HUDEP-2 (cell line): ENCODE measurements around the gene FHOD3.
"Not testable (repeated sequence)": the region's sequence is repeated elsewhere in the genome, so short reads cannot be mapped to it uniquely, and the experiment has no call there.

Experiments
- DNase-seq, 76 experiments: peaks; one replicate each; lab custom pipeline; 2025; ENCODE audit not compliant: unreplicated experiment in 76 of 76; lab: John Stamatoyannopoulos, UW

FHOD3 gene

GRCh38 chr18:36533446-36534153, 236.1 kb downstream of the FHOD3 start:
- no peak for DNase-seq

GRCh38 chr18:36534154-36534688, 236.7 kb downstream of the FHOD3 start:
- DNase-seq, result no peak

DNA sequence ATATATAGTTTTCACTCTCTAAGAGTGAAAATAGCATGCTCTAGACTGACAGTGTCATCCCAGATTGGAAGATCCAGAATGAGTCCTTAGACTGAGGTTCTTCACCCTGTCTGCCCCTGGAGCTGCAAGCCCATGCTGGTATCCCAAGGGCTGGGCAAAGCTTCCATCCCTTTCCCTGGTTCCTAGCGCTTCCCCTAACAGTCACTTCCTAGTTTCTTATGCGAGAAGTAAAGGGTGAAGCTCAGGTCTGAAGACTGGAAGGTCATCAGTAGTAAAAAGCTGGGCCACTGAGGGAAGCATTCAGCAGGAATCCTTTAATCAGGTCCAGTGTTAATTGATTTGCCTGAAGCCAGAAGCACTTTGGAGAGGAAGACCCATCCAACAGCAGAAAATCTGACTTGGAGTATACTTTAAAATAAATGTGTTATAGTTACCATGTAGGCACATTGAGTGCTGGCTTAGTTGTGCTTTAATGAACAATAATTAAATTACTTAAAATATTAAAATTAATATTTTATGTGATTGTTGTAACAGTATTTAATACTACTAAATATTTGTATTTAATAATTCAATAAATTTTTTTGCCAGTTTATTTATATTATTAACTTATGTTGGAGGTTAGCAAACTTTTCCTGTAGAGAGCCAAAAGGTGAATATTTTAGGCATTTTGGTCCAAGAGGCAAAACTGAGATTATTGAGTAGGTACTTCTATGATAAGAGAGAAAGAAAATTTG, 237.9 kb downstream of the FHOD3 start:
- DNase-seq, result no peak

- no peak for DNase-seq
Measured at GRCh38 chr18:36536426-36536825, 238.9 kb downstream of the FHOD3 start.

DNA sequence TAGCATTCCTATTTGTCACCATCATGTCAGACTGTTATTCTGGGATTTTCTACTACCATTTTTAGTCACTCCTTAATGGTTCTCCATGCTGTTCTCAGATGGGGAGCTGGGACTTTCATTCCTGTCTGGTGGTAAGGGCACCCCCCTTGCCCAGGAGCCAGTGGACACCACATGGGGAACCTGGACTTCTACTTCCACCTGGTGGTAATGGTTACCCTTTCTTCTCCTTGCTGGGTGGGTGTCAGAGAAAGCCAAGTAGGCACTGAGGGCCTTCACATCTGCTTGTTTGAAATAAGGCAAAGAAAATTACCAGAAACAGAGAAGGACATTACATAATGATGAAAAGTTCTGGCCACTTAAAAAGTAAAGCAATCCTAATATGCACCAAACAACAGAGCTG, 239.8 kb downstream of the FHOD3 start:
- DNase-seq, result no peak

GRCh38 chr18:36539674-36540231, 242.2 kb downstream of the FHOD3 start:
- no peak for DNase-seq

DNA sequence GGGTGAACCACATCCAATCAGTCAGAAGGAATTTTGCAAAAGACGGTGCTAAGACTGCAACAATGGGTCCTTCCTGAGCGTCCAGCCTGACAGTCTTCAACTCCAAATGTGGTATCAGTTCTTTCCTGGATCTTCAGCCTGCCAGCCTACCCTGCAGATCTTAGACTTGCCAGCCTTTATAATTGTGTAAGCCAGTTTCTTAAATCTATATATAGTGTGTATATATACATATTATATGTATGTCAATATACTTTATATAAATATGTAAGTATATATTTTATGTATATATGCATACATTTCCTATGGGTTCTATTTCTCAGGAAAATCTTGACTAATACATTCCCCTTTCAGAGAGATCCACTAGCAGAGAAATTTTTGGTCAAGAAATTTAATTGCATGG, 245.5 kb downstream of the FHOD3 start:
- DNase-seq, result no peak

DNA sequence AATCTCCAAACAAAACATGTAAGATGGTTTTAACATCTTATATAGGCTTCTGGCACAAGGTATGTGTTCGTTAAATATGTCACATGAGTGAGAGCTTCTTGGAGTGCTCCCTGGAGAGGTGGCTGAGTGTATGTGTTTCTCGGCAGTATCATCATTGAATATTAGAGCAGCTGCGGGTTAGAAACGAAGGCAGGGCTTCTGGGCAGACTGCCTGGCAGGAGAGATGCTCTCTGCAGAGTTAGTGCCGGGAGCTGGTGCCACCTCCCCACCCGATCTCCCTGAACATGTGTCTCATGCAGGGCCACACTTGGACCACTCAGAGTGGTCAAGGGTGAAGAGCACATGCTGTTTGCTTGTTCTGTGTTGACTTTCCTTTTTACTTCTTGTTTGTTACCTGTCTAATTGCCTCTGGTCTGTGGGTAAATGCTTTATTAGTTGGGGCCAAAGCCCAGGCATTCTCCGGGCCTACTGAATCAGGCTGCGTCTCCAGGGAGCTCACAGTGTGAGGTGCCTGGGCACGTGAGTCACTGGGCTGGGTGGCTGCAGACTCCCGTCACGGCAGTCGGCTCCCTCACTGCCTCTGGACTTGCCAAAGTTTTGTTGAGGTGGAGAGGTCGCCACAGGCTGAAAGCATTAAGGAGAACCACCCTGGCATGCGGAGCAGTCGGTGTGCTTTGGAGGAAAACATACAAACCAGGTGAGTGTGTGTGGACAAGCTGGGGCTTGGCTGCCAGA, 246.6 kb downstream of the FHOD3 start:
- DNase-seq, result no peak

DNA sequence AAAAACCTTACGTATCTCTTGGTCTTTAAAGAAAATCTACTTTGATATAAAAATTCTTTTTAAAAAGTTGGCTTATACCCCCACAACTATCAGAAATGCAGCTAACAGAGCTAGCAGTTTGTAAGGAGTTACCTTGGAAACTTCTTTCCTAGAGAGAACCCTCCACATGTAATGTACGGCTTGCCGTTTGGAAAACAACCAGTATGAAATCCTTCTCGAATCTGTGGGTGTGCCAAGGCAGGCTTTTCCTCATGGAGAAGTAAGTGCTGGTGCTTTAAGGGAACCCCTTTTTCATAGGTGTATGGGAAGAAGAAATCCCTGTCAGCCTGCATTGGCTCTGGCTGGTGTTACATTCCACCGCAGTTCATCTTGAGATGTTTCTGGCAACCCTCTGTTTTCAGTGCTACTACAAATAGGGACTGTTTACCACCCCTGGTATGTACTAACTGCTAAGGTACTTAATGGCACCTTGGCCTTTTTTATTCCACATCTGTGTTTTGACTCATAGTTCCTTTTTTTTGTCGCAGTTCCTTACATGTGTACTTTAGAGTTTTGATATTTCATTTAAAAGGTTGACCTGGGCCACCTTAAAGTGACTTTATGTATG, 248.4 kb downstream of the FHOD3 start:
- DNase-seq, result no peak

GRCh38 chr18:36546876-36547275, 249.4 kb downstream of the FHOD3 start:
- DNase-seq, result no peak

- DNase-seq, result no peak
Measured at GRCh38 chr18:36547544-36547943, 250.0 kb downstream of the FHOD3 start.

- not testable (repeated sequence) for DNase-seq
Measured at GRCh38 chr18:36551274-36551673, 253.8 kb downstream of the FHOD3 start.

- no peak for DNase-seq
Measured at GRCh38 chr18:36558234-36558633, 260.7 kb downstream of the FHOD3 start.

DNA sequence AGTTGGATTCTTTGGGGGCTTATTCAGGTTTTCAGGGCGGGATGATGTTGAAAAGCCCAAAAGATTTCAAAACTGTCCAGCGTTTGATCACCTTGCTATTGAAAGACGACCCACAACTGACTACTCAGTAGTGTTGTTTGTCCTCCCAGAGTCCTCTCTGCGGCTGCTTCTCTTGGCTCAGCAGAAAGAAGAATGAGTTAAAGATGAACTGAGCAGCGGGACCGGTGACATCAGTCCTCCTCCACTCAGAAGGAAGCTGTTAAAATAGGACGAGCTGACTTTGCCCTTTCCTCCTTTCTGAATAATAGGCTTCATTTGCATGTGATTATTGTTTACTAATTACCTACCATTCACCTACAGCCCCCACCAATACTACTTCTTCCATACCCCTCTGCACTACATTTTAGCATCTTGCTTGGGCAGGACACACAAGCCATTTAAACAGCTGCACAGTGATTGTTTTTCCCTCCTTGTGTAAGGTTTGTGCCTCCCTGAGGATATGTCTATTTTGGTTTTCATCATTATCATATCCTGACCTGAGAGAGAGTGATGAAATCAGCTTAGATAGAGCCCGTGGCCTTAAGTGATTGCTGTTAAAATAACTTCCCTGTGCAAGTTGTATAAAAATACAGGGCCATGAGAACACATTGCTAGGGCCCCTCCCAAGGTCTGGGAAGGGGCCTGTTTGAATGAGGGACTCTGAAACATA, 261.8 kb downstream of the FHOD3 start:
- DNase-seq, result no peak

- no peak for DNase-seq
Measured at GRCh38 chr18:36560187-36560586, 262.7 kb downstream of the FHOD3 start.

- DNase-seq, result no peak
Measured at GRCh38 chr18:36561046-36561445, 263.5 kb downstream of the FHOD3 start.

GRCh38 chr18:36564841-36565240, 267.3 kb downstream of the FHOD3 start:
- DNase-seq, result no peak

- DNase-seq, result no peak
Measured at GRCh38 chr18:36567800-36568199, 270.3 kb downstream of the FHOD3 start.

GRCh38 chr18:36568487-36568886, 271.0 kb downstream of the FHOD3 start:
- DNase-seq, result no peak
